Measurements from ENCODE around the gene TBC1D2B.

TBC1D2B gene

GRCh38 chr15:78075490-78076230 lies 1.9 kb downstream of the TBC1D2B start:
- peak overlapping the region; percentile 89 for H3K4me3 ChIP-seq (ENCODE audit: low read depth, low read length)
- peak overlapping the region; percentile 90 for H3K27ac ChIP-seq
- no peaks in the 10 kb centered on the region for H3K27me3 ChIP-seq (replicated peaks)
- H3K36me3 ChIP-seq (replicated peaks): no peaks in the 10 kb centered on the region
- in situ Hi-C loops (cut with HindIII; ENCODE audit: low pct_ligation_motif_present, low sequenced_read_pairs): no loop called here
- peak; percentile 93 for DNase-seq
- TF ChIP-seq CTCF (IDR thresholded peaks at IDR 0.05; ENCODE audit: low read depth, low read length, missing control alignments): peak; percentile 9

GRCh38 chr15:78073046-78073787 lies 4.3 kb downstream of the TBC1D2B start:
- Histone ChIP-seq H3K27ac (peak overlapping the region; percentile 90), H3K4me3 (ENCODE audit: low read depth, low read length) (no peak overlapping the region)

GRCh38 chr15:78072080-78072892 lies 5.2 kb downstream of the TBC1D2B start:
- H3K27me3 ChIP-seq (replicated peaks): no peaks in the 10 kb centered on the region
- DNase-seq: peak; percentile 89
- H3K27ac ChIP-seq: peak overlapping the region; percentile 90
- in situ Hi-C loops (cut with HindIII; ENCODE audit: low pct_ligation_motif_present, low sequenced_read_pairs): no loop called here
- no peaks in the 10 kb centered on the region for H3K36me3 ChIP-seq (replicated peaks)
- no peak overlapping the region for H3K4me3 ChIP-seq (ENCODE audit: low read depth, low read length)
- TF ChIP-seq CTCF (IDR thresholded peaks at IDR 0.05; ENCODE audit: low read depth, low read length, missing control alignments): peak; percentile 30

More at GRCh38 chr15:78073046-78073787, 4.3 kb downstream of the TBC1D2B start:
- H3K27me3 ChIP-seq (replicated peaks): no peaks in the 10 kb centered on the region
- H3K36me3 ChIP-seq (replicated peaks): no peaks in the 10 kb centered on the region
- TF ChIP-seq CTCF (IDR thresholded peaks at IDR 0.05; ENCODE audit: low read depth, low read length, missing control alignments): no peak
- DNase-seq: no peak
- in situ Hi-C loops (cut with HindIII; ENCODE audit: low pct_ligation_motif_present, low sequenced_read_pairs): no loop called here

GRCh38 chr15:78071383-78071782 lies 6.1 kb downstream of the TBC1D2B start:
- no peaks in the 10 kb centered on the region for H3K36me3 ChIP-seq (replicated peaks)
- H3K4me3 ChIP-seq (ENCODE audit: low read depth, low read length): no peak overlapping the region
- in situ Hi-C loops (cut with HindIII; ENCODE audit: low pct_ligation_motif_present, low sequenced_read_pairs): no loop called here
- TF ChIP-seq CTCF (IDR thresholded peaks at IDR 0.05; ENCODE audit: low read depth, low read length, missing control alignments): no peak
- DNase-seq: no peak
- H3K27me3 ChIP-seq (replicated peaks): no peaks in the 10 kb centered on the region
- H3K27ac ChIP-seq: peak overlapping the region; percentile 90

GRCh38 chr15:78070049-78070700 lies 7.3 kb downstream of the TBC1D2B start:
- no peaks in the 10 kb centered on the region for H3K36me3 ChIP-seq (replicated peaks)
- peak overlapping the region; percentile 90 for H3K27ac ChIP-seq
- H3K4me3 ChIP-seq (ENCODE audit: low read depth, low read length): no peak overlapping the region
- no peaks in the 10 kb centered on the region for H3K27me3 ChIP-seq (replicated peaks)
- no peak for DNase-seq
- TF ChIP-seq CTCF (IDR thresholded peaks at IDR 0.05; ENCODE audit: low read depth, low read length, missing control alignments): no peak
- in situ Hi-C loops (cut with HindIII; ENCODE audit: low pct_ligation_motif_present, low sequenced_read_pairs): no loop called here

Data from brain microvascular endothelial cell (primary cell).